ENCODE data around the gene CHAC1.

DNA sequence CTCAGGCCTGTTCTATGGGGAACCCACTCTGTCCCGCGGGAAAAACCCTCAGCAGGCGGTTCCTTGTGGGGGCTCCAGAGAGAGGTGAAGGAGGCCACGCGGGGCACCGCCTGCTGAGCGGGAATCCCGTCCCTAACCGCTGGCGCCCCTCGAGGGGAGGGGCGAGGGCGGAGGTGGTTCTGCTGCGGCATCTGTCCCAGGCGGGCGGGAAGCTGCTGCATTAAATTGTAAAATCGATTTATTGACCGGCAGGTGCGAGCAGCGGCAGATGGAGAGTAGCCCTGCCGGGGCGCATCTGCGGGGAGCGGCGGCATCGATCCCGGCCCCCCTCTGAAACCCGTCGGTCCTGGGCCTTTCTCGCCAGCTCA, 27.8 kb upstream of the CHAC1 start:
- TF ChIP-seq CTCF (IDR thresholded peaks at IDR 0.05; ENCODE audit: low read length) (no peak), EZH2 (optimal IDR thresholded peaks at IDR 0.05; ENCODE audit: low read depth, low read length) (no peak), EZH2phosphoT487 (IDR thresholded peaks at IDR 0.05; ENCODE audit: low read length) (no peak)
